Colonic mucosa (tissue), 4 donors: ENCODE data around the gene PSAPL1. TPM values are rescaled to one million over a fixed set of nuclear protein-coding genes. Genes with fewer than 3 reads are reported as not detected.

Experiments
- DNase-seq: peaks from one replicate; pipeline ENCODE4 v3.0.0-alpha.2; 2020
- H3K27ac ChIP-seq: fragments of 200-600 bp; one replicate; pipeline ENCODE4 v1.8.0; 2021
- H3K27me3 ChIP-seq: fragments of 200-600 bp; one replicate; pipeline ENCODE4 v1.8.0; 2021
- H3K36me3 ChIP-seq: fragments of 200-600 bp; one replicate; pipeline ENCODE4 v1.8.0; 2021
- H3K4me1 ChIP-seq: fragments of 200-600 bp; one replicate; pipeline ENCODE4 v1.8.0; 2021; ENCODE audit warnings: mild to moderate bottlenecking
- H3K4me3 ChIP-seq: fragments of 200-600 bp; one replicate; pipeline ENCODE4 v1.8.0; 2021
- H3K9ac ChIP-seq, 2 donors: one replicate each; pipeline ENCODE4 v1.7.0; 2013; ENCODE audit warnings: control low read depth in 2 of 2, low read depth in 2 of 2, low read length in 2 of 2
- H3K9me3 ChIP-seq: fragments of 200-600 bp; one replicate; pipeline ENCODE4 v1.8.0; 2021
- CTCF ChIP-seq: fragments of 200-600 bp; IDR thresholded peaks from one replicate; pipeline ENCODE4 v1.8.0; 2022; ENCODE audit warnings: antibody characterized with exemption, mild to moderate bottlenecking
- intact Hi-C: fragments of 100-400 bp; cut with DNase I; formaldehyde crosslinking; loops from one replicate; pipeline ENCODE4 v1.14.1; 2022
- total RNA-seq, 2 donors: library from RNA; stranded (reverse); fragmentation: NEBNext Ultra II Directional in 1 of 2; extraction: Animal tissue kit (Norgen Biotek cat#: 25700) in 1 of 2; gene quantifications; one replicate each; pipeline ENCODE4 v1.2.1, GENCODE V29; 2021
- donor health status: healthy.
- donor health status: DM: no; HTN: no; CAD: no.
- donor health status: DM: no; HTN: no; CAD: no.

Gene PSAPL1
- total RNA-seq, 2 donors from 2014 or later: not detected

- Histone ChIP-seq H3K4me1 (no peaks in the 10 kb centered on the region), H3K36me3 (no peaks in the 10 kb centered on the region), H3K4me3 (no peak overlapping the region), H3K9me3 (no peaks in the 10 kb centered on the region), H3K27ac (no peak overlapping the region), H3K27me3 (no peaks in the 10 kb centered on the region), H3K9ac (no peak overlapping the region)
- intact Hi-C loops: no loop called here
- no peak for TF ChIP-seq CTCF
- DNase-seq: no peak
Observed at GRCh38 chr4:7394681-7395451, 39.9 kb downstream of the PSAPL1 start.

GRCh38 chr4:7393601-7394575, 40.8 kb downstream of the PSAPL1 start:
- no peak overlapping the region for H3K4me3 ChIP-seq
- H3K27ac ChIP-seq: no peak overlapping the region
- no peak overlapping the region for H3K9ac ChIP-seq
- no peaks in the 10 kb centered on the region for H3K36me3 ChIP-seq
- no peaks in the 10 kb centered on the region for H3K9me3 ChIP-seq
- intact Hi-C loops: no loop called here
- no peaks in the 10 kb centered on the region for H3K27me3 ChIP-seq
- no peak for DNase-seq
- no peak for TF ChIP-seq CTCF
- H3K4me1 ChIP-seq: no peaks in the 10 kb centered on the region

- no peak for TF ChIP-seq CTCF
- Histone ChIP-seq H3K4me3 (no peak overlapping the region), H3K4me1 (no peaks in the 10 kb centered on the region), H3K9ac (no peak overlapping the region), H3K9me3 (no peaks in the 10 kb centered on the region), H3K27me3 (no peaks in the 10 kb centered on the region), H3K27ac (no peak overlapping the region), H3K36me3 (no peaks in the 10 kb centered on the region)
- no peak for DNase-seq
- intact Hi-C loops: no loop called here
Observed at GRCh38 chr4:7392438-7393421, 42.0 kb downstream of the PSAPL1 start.

GRCh38 chr4:7391637-7392437, 42.9 kb downstream of the PSAPL1 start:
- H3K27ac ChIP-seq: no peak overlapping the region
- H3K4me3 ChIP-seq: no peak overlapping the region
- H3K4me1 ChIP-seq: no peaks in the 10 kb centered on the region
- no peak for DNase-seq
- H3K9ac ChIP-seq: no peak overlapping the region
- no peaks in the 10 kb centered on the region for H3K9me3 ChIP-seq
- H3K27me3 ChIP-seq: no peaks in the 10 kb centered on the region
- H3K36me3 ChIP-seq: no peaks in the 10 kb centered on the region
- intact Hi-C loops: no loop called here
- no peak for TF ChIP-seq CTCF
